Lower lobe of right lung (tissue), 2 donors: ENCODE results near the gene PHOSPHO2. TPM values are rescaled to one million over a fixed set of nuclear protein-coding genes. Genes with fewer than 3 reads are reported as not detected.

ENCODE experiments used
- ATAC-seq, 2 donors: fragments of 200-7000 bp; cut with Tn5 transposase; one replicate each; pipeline ENCODE4 v1.9.1; 2020 to 2022; ENCODE audit warnings: mild to moderate bottlenecking in 2 of 2, moderate library complexity in 2 of 2
- DNase-seq: peaks from one replicate; pipeline ENCODE4 v3.0.0-alpha.2; 2020
- H3K27ac ChIP-seq: fragments of 200-600 bp; one replicate; pipeline ENCODE4 v1.8.0; 2022
- H3K27me3 ChIP-seq: fragments of 200-600 bp; one replicate; pipeline ENCODE4 v1.8.0; 2022; ENCODE audit warnings: low read depth
- H3K36me3 ChIP-seq: fragments of 200-600 bp; one replicate; pipeline ENCODE4 v1.8.0; 2022; ENCODE audit warnings: mild to moderate bottlenecking
- H3K4me1 ChIP-seq: fragments of 200-600 bp; one replicate; pipeline ENCODE4 v1.8.0; 2022
- H3K4me3 ChIP-seq: fragments of 200-600 bp; one replicate; pipeline ENCODE4 v1.8.0; 2022; ENCODE audit warnings: mild to moderate bottlenecking
- H3K9me3 ChIP-seq: fragments of 200-600 bp; one replicate; pipeline ENCODE4 v1.8.0; 2022
- intact Hi-C: fragments of 100-400 bp; cut with DNase I; formaldehyde crosslinking; loops from one replicate; pipeline ENCODE4 v1.11.0; 2022
- total RNA-seq: library from RNA; stranded (reverse); fragmentation: NEBNext Ultra II Directional; extraction: Animal tissue kit (Norgen Biotek cat#: 25700); gene quantifications from one replicate; pipeline ENCODE4 v1.2.1, GENCODE V29; 2021
- TF ChIP-seq, protein P1 (sequence below): fragments of 200-600 bp; IDR thresholded peaks from one replicate; pipeline ENCODE4 v1.8.0; 2022; ENCODE audit warnings: antibody characterized with exemption, mild to moderate bottlenecking
- donor health status: DM: no; HTN: yes; CAD: no; lungs with severe emphysema.

The PHOSPHO2 gene
- total RNA-seq, 1 donor from 2014 or later, result 6.1 TPM

- H3K27me3 ChIP-seq, result no peaks in the 10 kb centered on the region
- H3K4me1 ChIP-seq, result peaks cover 4% of the 10 kb centered on the region
- H3K9me3 ChIP-seq, result no peaks in the 10 kb centered on the region
- intact Hi-C loops, result no loop called here
- H3K36me3 ChIP-seq, result no peaks in the 10 kb centered on the region
- DNase-seq, result no peak
- no peak overlapping the region for H3K27ac ChIP-seq
- TF ChIP-seq, protein P1, sequence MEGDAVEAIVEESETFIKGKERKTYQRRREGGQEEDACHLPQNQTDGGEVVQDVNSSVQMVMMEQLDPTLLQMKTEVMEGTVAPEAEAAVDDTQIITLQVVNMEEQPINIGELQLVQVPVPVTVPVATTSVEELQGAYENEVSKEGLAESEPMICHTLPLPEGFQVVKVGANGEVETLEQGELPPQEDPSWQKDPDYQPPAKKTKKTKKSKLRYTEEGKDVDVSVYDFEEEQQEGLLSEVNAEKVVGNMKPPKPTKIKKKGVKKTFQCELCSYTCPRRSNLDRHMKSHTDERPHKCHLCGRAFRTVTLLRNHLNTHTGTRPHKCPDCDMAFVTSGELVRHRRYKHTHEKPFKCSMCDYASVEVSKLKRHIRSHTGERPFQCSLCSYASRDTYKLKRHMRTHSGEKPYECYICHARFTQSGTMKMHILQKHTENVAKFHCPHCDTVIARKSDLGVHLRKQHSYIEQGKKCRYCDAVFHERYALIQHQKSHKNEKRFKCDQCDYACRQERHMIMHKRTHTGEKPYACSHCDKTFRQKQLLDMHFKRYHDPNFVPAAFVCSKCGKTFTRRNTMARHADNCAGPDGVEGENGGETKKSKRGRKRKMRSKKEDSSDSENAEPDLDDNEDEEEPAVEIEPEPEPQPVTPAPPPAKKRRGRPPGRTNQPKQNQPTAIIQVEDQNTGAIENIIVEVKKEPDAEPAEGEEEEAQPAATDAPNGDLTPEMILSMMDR, result no peak
- H3K4me3 ChIP-seq, result no peak overlapping the region
- no peak for ATAC-seq
Measured at GRCh38 chr2:169664978-169665930, 29.0 kb upstream of the PHOSPHO2 start.

GRCh38 chr2:169667583-169667982, 26.7 kb upstream of the PHOSPHO2 start:
- DNase-seq (no peak), ATAC-seq (no peak)
- H3K27ac ChIP-seq, result no peak overlapping the region
- H3K27me3 ChIP-seq, result no peaks in the 10 kb centered on the region
- H3K4me3 ChIP-seq, result no peak overlapping the region
- H3K9me3 ChIP-seq, result no peaks in the 10 kb centered on the region
- TF ChIP-seq, protein P1, result no peak
- peaks cover 4% of the 10 kb centered on the region for H3K4me1 ChIP-seq
- intact Hi-C loops, result no loop called here
- no peaks in the 10 kb centered on the region for H3K36me3 ChIP-seq

- H3K36me3 ChIP-seq, result no peaks in the 10 kb centered on the region
- peaks cover 4% of the 10 kb centered on the region for H3K4me1 ChIP-seq
- no peaks in the 10 kb centered on the region for H3K9me3 ChIP-seq
- no peak for DNase-seq
- no peak overlapping the region for H3K4me3 ChIP-seq
- intact Hi-C loops, result no loop called here
- ATAC-seq, result no peak
- H3K27ac ChIP-seq, result no peak overlapping the region
- no peaks in the 10 kb centered on the region for H3K27me3 ChIP-seq
- TF ChIP-seq, protein P1, result no peak
Measured at GRCh38 chr2:169670215-169670651, 24.0 kb upstream of the PHOSPHO2 start.

GRCh38 chr2:169670937-169671336, 23.3 kb upstream of the PHOSPHO2 start:
- intact Hi-C loops, result no loop called here
- no peaks in the 10 kb centered on the region for H3K9me3 ChIP-seq
- TF ChIP-seq, protein P1, result no peak
- no peak for DNase-seq
- no peak overlapping the region for H3K27ac ChIP-seq
- H3K4me3 ChIP-seq, result no peak overlapping the region
- no peak for ATAC-seq
- H3K4me1 ChIP-seq, result no peaks in the 10 kb centered on the region
- no peaks in the 10 kb centered on the region for H3K36me3 ChIP-seq
- no peaks in the 10 kb centered on the region for H3K27me3 ChIP-seq

- Histone ChIP-seq H3K4me3 (no peak overlapping the region), H3K27me3 (no peaks in the 10 kb centered on the region), H3K9me3 (no peaks in the 10 kb centered on the region), H3K36me3 (no peaks in the 10 kb centered on the region), H3K27ac (no peak overlapping the region), H3K4me1 (no peaks in the 10 kb centered on the region)
- TF ChIP-seq, protein P1, result no peak
- ATAC-seq (no peak), DNase-seq (no peak)
- intact Hi-C loops, result no loop called here
Measured at GRCh38 chr2:169672406-169672805, 21.9 kb upstream of the PHOSPHO2 start.
